Measurements from ENCODE around the gene SWAP70.
A peak's percentile ranks its signal among the peaks of the same experiment; 100 is the strongest.

The SWAP70 gene

DNA sequence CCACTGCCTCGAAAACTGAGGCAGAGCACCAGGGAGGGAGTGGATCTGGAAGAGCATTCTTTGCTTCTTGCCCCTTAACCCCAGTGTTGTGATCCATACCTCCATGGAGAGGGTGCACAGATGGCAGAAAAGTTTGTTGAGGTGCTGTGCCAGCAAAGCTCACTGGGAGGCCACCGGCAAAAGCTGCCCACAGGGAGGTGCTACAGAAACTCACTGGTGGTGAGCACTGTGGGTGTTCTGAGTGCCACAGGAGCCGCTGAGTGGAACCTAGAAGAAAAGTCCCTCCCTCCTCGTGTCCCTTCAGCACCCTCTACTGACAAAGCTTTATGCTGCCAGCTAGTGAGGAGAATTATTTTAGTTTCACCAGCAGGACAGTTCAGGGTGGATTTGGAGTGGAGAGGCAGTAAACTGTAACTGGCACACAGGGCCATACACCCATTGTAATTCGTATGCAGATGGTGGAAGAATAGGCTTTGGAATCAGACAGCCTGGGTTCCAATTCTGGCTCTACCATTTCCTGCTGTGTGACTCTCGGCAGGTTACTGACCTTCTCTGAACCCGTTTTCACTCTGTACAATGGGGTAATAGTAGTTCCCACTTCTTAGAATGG lies 84.6 kb downstream of the SWAP70 start:
- ATAC-seq, result peak; percentile 94

GRCh38 chr11:9750551-9750950 lies 86.7 kb downstream of the SWAP70 start:
- ATAC-seq, result no peak
- TF ChIP-seq SNAI2 (CRISPR knock-in tag; IDR thresholded peaks at IDR 0.05) (no peak), ESRRG (CRISPR knock-in tag; IDR thresholded peaks at IDR 0.05) (no peak), ZNF565 (CRISPR knock-in tag; conservative IDR thresholded peaks at IDR 0.05; ENCODE audit: low read depth) (no peak), ZC3H10 (CRISPR knock-in tag; IDR thresholded peaks at IDR 0.05) (no peak), ISL1 (CRISPR knock-in tag; IDR thresholded peaks at IDR 0.05) (no peak), TCF4 (CRISPR knock-in tag; IDR thresholded peaks at IDR 0.05; ENCODE audit: borderline replicate concordance) (no peak), POU6F1 (CRISPR knock-in tag; IDR thresholded peaks at IDR 0.05; ENCODE audit: borderline replicate concordance, low read depth) (no peak), ZNF70 (CRISPR knock-in tag; IDR thresholded peaks at IDR 0.05) (no peak), PPARA (CRISPR knock-in tag; IDR thresholded peaks at IDR 0.05; ENCODE audit: borderline replicate concordance) (no peak)

More for the DNA sequence above, 84.6 kb downstream of the SWAP70 start:
- TF ChIP-seq GLIS3 (CRISPR knock-in tag; IDR thresholded peaks at IDR 0.05) (no peak), ZNF565 (CRISPR knock-in tag; conservative IDR thresholded peaks at IDR 0.05; ENCODE audit: low read depth) (no peak), OSR1 (CRISPR knock-in tag; IDR thresholded peaks at IDR 0.05) (no peak), ZNF70 (CRISPR knock-in tag; IDR thresholded peaks at IDR 0.05) (no peak), ZFP30 (CRISPR knock-in tag; IDR thresholded peaks at IDR 0.05) (no peak), TCF4 (CRISPR knock-in tag; IDR thresholded peaks at IDR 0.05; ENCODE audit: borderline replicate concordance) (no peak), RARB (CRISPR knock-in tag; IDR thresholded peaks at IDR 0.05) (no peak)

GRCh38 chr11:9752091-9752490 lies 88.2 kb downstream of the SWAP70 start:
- TF ChIP-seq POU6F1 (CRISPR knock-in tag; IDR thresholded peaks at IDR 0.05; ENCODE audit: borderline replicate concordance, low read depth) (no peak), TCF4 (CRISPR knock-in tag; IDR thresholded peaks at IDR 0.05; ENCODE audit: borderline replicate concordance) (no peak), SNAI2 (CRISPR knock-in tag; IDR thresholded peaks at IDR 0.05) (no peak), ISL1 (CRISPR knock-in tag; IDR thresholded peaks at IDR 0.05) (no peak), ESRRG (CRISPR knock-in tag; IDR thresholded peaks at IDR 0.05) (no peak), ZNF565 (CRISPR knock-in tag; conservative IDR thresholded peaks at IDR 0.05; ENCODE audit: low read depth) (no peak), ZFP3 (CRISPR knock-in tag; IDR thresholded peaks at IDR 0.05) (no peak), ZNF70 (CRISPR knock-in tag; IDR thresholded peaks at IDR 0.05) (no peak)
- TF ChIP-seq, protein P1, sequence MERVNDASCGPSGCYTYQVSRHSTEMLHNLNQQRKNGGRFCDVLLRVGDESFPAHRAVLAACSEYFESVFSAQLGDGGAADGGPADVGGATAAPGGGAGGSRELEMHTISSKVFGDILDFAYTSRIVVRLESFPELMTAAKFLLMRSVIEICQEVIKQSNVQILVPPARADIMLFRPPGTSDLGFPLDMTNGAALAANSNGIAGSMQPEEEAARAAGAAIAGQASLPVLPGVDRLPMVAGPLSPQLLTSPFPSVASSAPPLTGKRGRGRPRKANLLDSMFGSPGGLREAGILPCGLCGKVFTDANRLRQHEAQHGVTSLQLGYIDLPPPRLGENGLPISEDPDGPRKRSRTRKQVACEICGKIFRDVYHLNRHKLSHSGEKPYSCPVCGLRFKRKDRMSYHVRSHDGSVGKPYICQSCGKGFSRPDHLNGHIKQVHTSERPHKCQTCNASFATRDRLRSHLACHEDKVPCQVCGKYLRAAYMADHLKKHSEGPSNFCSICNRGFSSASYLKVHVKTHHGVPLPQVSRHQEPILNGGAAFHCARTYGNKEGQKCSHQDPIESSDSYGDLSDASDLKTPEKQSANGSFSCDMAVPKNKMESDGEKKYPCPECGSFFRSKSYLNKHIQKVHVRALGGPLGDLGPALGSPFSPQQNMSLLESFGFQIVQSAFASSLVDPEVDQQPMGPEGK (CRISPR knock-in tag; IDR thresholded peaks at IDR 0.05; ENCODE audit: borderline replicate concordance), result no peak
- no peak for ATAC-seq

- ATAC-seq, result no peak
- no peak for TF ChIP-seq ZC3H10 (CRISPR knock-in tag; IDR thresholded peaks at IDR 0.05)
- no peak for TF ChIP-seq ZFP3 (CRISPR knock-in tag; IDR thresholded peaks at IDR 0.05)
Measured at GRCh38 chr11:9753021-9753420, 89.1 kb downstream of the SWAP70 start.

DNA sequence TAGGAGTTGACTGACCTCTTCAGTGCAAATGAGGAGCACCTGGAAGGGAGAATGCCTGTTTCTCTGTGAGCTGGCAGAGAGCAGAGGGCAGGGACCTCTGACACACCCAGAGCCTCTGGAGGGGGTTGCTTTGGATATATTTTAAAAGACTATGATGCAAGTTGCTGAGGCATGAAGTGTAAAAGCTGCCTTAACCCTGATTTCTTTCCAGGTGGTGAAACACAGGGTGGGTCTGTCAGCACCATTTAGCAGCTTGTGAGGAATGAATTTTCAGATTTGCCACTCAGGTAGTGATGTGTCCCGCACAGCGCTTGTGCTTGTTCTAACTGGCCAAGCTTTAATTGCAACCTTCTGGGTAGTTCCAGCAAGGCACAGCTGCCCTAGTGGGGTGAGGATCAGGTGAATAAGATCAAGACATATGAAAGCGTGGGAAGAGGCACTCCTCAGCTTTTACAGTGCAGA lies 90.2 kb downstream of the SWAP70 start:
- TF ChIP-seq TOX (CRISPR knock-in tag; IDR thresholded peaks at IDR 0.05; ENCODE audit: borderline replicate concordance), result no peak
- TF ChIP-seq BACH2 (CRISPR knock-in tag; IDR thresholded peaks at IDR 0.05; ENCODE audit: borderline replicate concordance), result no peak
- TF ChIP-seq PPARA (CRISPR knock-in tag; IDR thresholded peaks at IDR 0.05; ENCODE audit: borderline replicate concordance), result no peak
- TF ChIP-seq CSRNP3 (CRISPR knock-in tag; IDR thresholded peaks at IDR 0.05), result no peak
- TF ChIP-seq ARNTL (CRISPR knock-in tag; IDR thresholded peaks at IDR 0.05; ENCODE audit: borderline replicate concordance, low read depth), result no peak
- no peak for TF ChIP-seq ZNF565 (CRISPR knock-in tag; conservative IDR thresholded peaks at IDR 0.05; ENCODE audit: low read depth)

More for the DNA sequence above, 90.2 kb downstream of the SWAP70 start:
- no peak for ATAC-seq
